H1 (cell line): ENCODE results near the gene CCDC28B. TPM values are rescaled to one million over a fixed set of nuclear protein-coding genes. Genes with fewer than 3 reads are reported as not detected.

Source experiments
- RNF2 ChIP-seq: fragments of 200-900, 300-1000 bp; sonication (generic); IDR thresholded peaks from 2 replicates; pipeline ENCODE4 v1.7.1; 2016; ENCODE audit warnings: borderline replicate concordance, low read depth, mild to moderate bottlenecking, antibody characterized with exemption, low read length; ENCODE audit not compliant: poor library complexity, severe bottlenecking; ENCODE audit errors: missing control alignments
- polyA plus RNA-seq, 7 experiments: library from polyadenylated mRNA; depleted of rRNA in 3 of 7; stranded (reverse) in 5 of 7; unstranded in 2 of 7; fragments of >200 nt in 5 of 7; fragments of 200-250 nt in 2 of 7; gene quantifications; 1 replicate in 5 of 7; 2 replicates in 1 of 7; 4 replicates in 1 of 7; pipeline versions ENCODE4 v1.2.1 to v1.2.3, GENCODE V29; 2011 to 2013; ENCODE audit warnings: missing spikeins in 2 of 7, mixed read lengths in 2 of 7
- total RNA-seq: library from RNA; stranded (reverse); fragmentation: NEBNext Ultra II Directional; extraction: Animal tissue kit (Norgen Biotek cat#: 25700); gene quantifications from 2 replicates; pipeline ENCODE4 v1.2.1, GENCODE V29; 2021
- TF ChIP-seq, protein P1 (sequence below), 3 experiments: IDR thresholded peaks; 1 replicate in 2 of 3; 2 replicates in 1 of 3; pipeline versions ENCODE4 v1.5.1 to v1.6.1; 2011; ENCODE audit warnings: low read length in 3 of 3, mild to moderate bottlenecking in 3 of 3, inconsistent platforms in 2 of 3, low read depth in 1 of 3, moderate library complexity in 1 of 3; ENCODE audit not compliant: insufficient read depth in 1 of 3; ENCODE audit errors: control extremely low read depth in 1 of 3

Gene CCDC28B
- total and polyA plus RNA-seq, 2 of the 8 experiments (the other 6 are each of a cell fraction or from before 2014, with no cell fraction given) = 16.7 to 17.1 TPM

DNA sequence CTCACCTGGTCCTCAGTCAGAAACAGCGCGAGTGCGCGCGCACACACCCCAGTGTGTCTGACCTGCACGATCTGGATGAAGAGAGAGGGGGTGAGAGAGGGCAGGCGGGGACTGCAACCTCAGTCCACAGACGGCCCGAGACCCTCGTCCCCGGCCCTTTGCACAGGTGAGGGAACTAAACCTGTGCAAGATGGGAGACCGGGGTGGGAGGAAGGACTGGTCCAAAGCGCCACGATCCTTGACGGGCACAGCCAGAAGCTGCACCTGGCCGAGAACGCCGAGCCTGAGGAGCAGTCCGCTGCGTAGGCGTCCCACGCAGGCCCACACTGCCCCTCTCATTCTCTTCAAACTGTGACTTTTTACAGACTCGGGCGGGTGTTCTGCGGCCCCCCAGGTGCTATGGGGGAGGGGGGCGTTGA, 4.6 kb downstream of the CCDC28B start (continued):
- no peak for TF ChIP-seq RNF2
- TF ChIP-seq, protein P1, sequence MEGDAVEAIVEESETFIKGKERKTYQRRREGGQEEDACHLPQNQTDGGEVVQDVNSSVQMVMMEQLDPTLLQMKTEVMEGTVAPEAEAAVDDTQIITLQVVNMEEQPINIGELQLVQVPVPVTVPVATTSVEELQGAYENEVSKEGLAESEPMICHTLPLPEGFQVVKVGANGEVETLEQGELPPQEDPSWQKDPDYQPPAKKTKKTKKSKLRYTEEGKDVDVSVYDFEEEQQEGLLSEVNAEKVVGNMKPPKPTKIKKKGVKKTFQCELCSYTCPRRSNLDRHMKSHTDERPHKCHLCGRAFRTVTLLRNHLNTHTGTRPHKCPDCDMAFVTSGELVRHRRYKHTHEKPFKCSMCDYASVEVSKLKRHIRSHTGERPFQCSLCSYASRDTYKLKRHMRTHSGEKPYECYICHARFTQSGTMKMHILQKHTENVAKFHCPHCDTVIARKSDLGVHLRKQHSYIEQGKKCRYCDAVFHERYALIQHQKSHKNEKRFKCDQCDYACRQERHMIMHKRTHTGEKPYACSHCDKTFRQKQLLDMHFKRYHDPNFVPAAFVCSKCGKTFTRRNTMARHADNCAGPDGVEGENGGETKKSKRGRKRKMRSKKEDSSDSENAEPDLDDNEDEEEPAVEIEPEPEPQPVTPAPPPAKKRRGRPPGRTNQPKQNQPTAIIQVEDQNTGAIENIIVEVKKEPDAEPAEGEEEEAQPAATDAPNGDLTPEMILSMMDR (IDR thresholded peaks at IDR 0.05; ENCODE audit: control extremely low read depth in 1 of 3, insufficient read depth in 1 of 3, low read depth in 1 of 3, low read length in 3 of 3) = no peak
